Gastrocnemius medialis (tissue), 4 donors: ENCODE results near the gene TGFA. TPM values are rescaled to one million over a fixed set of nuclear protein-coding genes. Genes with fewer than 3 reads are reported as not detected.

Experiments used
- ATAC-seq, 2 donors: fragments of 150-250 bp; one replicate each; pipeline ENCODE4 v1.9.1; 2016
- DNase-seq, 2 donors: peaks; one replicate each; pipeline ENCODE4 v3.0.0-alpha.2; 2019
- H3K27ac ChIP-seq, 4 donors: fragments of 200-600 bp; sonication (generic); 1 replicate in 1 of 4; 2 replicates in 3 of 4; pipeline ENCODE4 v1.5.1; 2016 to 2018; ENCODE audit warnings: mild to moderate bottlenecking in 2 of 4, moderate library complexity in 1 of 4
- H3K27me3 ChIP-seq, 3 donors: fragments of 200-600 bp; sonication (generic) in 2 of 3; 1 replicate in 1 of 3; 2 replicates in 2 of 3; pipeline versions ENCODE4 v1.5.1 to v1.6.0; 2016 to 2019; ENCODE audit warnings: mild to moderate bottlenecking in 1 of 3, moderate library complexity in 1 of 3
- H3K36me3 ChIP-seq, 2 donors: fragments of 200-600 bp; sonication (generic) in 1 of 2; one replicate each; pipeline ENCODE4 v1.5.1; 2017 to 2018
- H3K4me1 ChIP-seq, 2 donors: fragments of 200-600 bp; sonication (generic) in 1 of 2; one replicate each; pipeline ENCODE4 v1.5.1; 2016 to 2017; ENCODE audit warnings: mild to moderate bottlenecking in 2 of 2
- H3K4me3 ChIP-seq, 4 donors: fragments of 200-600 bp; sonication (generic) in 3 of 4; 1 replicate in 1 of 4; 2 replicates in 3 of 4; pipeline ENCODE4 v1.5.1; 2016 to 2019; ENCODE audit warnings: mild to moderate bottlenecking in 2 of 4
- H3K9me3 ChIP-seq, 3 donors: fragments of 200-600 bp; sonication (generic) in 2 of 3; 1 replicate in 1 of 3; 2 replicates in 2 of 3; pipeline ENCODE4 v1.5.1; 2016 to 2019
- CTCF ChIP-seq, 5 experiments: fragments of 450-650 bp in 3 of 5; fragments of 200-600 bp in 2 of 5; sonication (generic) in 2 of 5; IDR thresholded peaks in 4 of 5; conservative IDR thresholded peaks in 1 of 5; 1 replicate in 4 of 5; 2 replicates in 1 of 5; pipeline ENCODE4 v1.5.1; 2016 to 2019; ENCODE audit warnings: antibody characterized with exemption in 5 of 5, mild to moderate bottlenecking in 3 of 5, moderate library complexity in 3 of 5
- POLR2A ChIP-seq, 2 donors: fragments of 450-650 bp; IDR thresholded peaks; one replicate each; pipeline ENCODE4 v1.6.1; 2017; ENCODE audit warnings: antibody characterized with exemption in 2 of 2, mild to moderate bottlenecking in 2 of 2, moderate library complexity in 2 of 2
- in situ Hi-C, 4 donors: fragments of 200-750 bp; cut with MboI; loops; one replicate each; pipeline versions ENCODE4 v1.15.0 to v1.8.0; 2017; ENCODE audit warnings: low sequenced_read_pairs in 4 of 4
- intact Hi-C: fragments of 100-400 bp; cut with DNase I; formaldehyde crosslinking; loops from one replicate; pipeline ENCODE4 v1.15.1; 2023; ENCODE audit warnings: low total_unique reads
- total RNA-seq, 4 donors: library from RNA; depleted of rRNA; stranded (reverse); fragments of >200 nt; gene quantifications; one replicate each; pipeline versions ENCODE4 v1.1.0 to v1.2.3, GENCODE V29; 2016

TGFA gene
- total RNA-seq, 4 donors from 2014 or later = 0.05 to 0.26 (median 0.18) TPM; not detected in 1

DNA sequence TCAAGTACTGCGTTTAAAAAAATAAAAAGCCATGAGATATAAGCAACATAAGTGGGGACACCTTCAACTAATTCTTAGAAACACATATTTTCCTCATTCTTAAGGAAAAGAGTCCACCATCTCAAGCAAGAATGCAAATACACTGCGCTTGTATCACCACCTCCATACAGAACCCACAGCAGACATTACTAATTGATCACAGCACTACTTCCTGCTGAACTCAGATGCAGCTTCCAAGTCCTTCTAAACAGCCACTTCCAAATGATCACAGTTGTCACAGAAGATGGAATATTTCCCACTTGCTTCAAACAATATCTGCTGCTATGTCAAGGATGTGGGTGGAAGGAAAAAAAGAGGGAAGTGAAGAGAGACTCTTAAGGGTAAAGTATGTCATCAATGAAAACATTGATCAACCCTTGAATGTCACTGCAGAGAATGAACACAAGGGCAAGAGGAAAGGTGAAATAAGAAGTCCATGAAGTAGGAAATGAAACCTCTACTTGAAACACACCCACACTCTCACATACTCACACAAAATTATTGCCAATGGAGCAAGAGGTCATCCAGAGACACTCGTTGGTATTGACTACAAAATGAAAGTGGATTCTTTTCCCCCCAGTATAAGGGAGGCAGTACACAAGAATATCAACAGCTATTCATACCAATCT is 22.1 kb downstream of the TGFA start:
- DNase-seq = no peak
- Histone ChIP-seq H3K9me3 (no peaks in the 10 kb centered on the region), H3K4me3 (no peak overlapping the region), H3K4me1 (no peaks in the 10 kb centered on the region), H3K27me3 (peaks cover 0 to 3% (median 0%) of the 10 kb centered on the region in 3 donors), H3K36me3 (no peaks in the 10 kb centered on the region), H3K27ac (no peak overlapping the region)
- in situ Hi-C loops = no loop called here
- no peak for ATAC-seq
- intact Hi-C loops = no loop called here
- TF ChIP-seq CTCF (IDR thresholded peaks at IDR 0.05 in 4 of 5, conservative IDR thresholded peaks at IDR 0.05 in 1 of 5) = no peak
- no peak for TF ChIP-seq POLR2A (IDR thresholded peaks at IDR 0.05)

- no peak overlapping the region for H3K4me3 ChIP-seq
- no peaks in the 10 kb centered on the region for H3K4me1 ChIP-seq
- DNase-seq = no peak
- TF ChIP-seq POLR2A (IDR thresholded peaks at IDR 0.05) (no peak), CTCF (IDR thresholded peaks at IDR 0.05 in 4 of 5, conservative IDR thresholded peaks at IDR 0.05 in 1 of 5) (no peak)
- H3K27ac ChIP-seq = no peak overlapping the region
- no peaks in the 10 kb centered on the region for H3K9me3 ChIP-seq
- no peak for ATAC-seq
- in situ Hi-C loops (no loop called here), intact Hi-C loops (no loop called here)
- H3K27me3 ChIP-seq = peaks cover 0 to 1% (median 0%) of the 10 kb centered on the region in 3 donors
- H3K36me3 ChIP-seq = no peaks in the 10 kb centered on the region
These were observed 24.0 kb downstream of the TGFA start for GRCh38 chr2:70529610-70530009.

GRCh38 chr2:70528929-70529328 is 24.7 kb downstream of the TGFA start:
- intact Hi-C loops = no loop called here
- Histone ChIP-seq H3K4me1 (no peaks in the 10 kb centered on the region), H3K27me3 (no peaks in the 10 kb centered on the region), H3K4me3 (no peak overlapping the region), H3K9me3 (no peaks in the 10 kb centered on the region), H3K27ac (no peak overlapping the region), H3K36me3 (no peaks in the 10 kb centered on the region)
- DNase-seq = no peak
- in situ Hi-C loops = no loop called here
- TF ChIP-seq POLR2A (IDR thresholded peaks at IDR 0.05) (no peak), CTCF (IDR thresholded peaks at IDR 0.05 in 4 of 5, conservative IDR thresholded peaks at IDR 0.05 in 1 of 5) (no peak)
- no peak for ATAC-seq

- no peak overlapping the region for H3K27ac ChIP-seq
- no peak for TF ChIP-seq POLR2A (IDR thresholded peaks at IDR 0.05)
- no peak for TF ChIP-seq CTCF (IDR thresholded peaks at IDR 0.05 in 4 of 5, conservative IDR thresholded peaks at IDR 0.05 in 1 of 5)
- ATAC-seq (no peak), DNase-seq (no peak)
- H3K36me3 ChIP-seq = no peaks in the 10 kb centered on the region
- H3K4me3 ChIP-seq = no peak overlapping the region
- H3K27me3 ChIP-seq = no peaks in the 10 kb centered on the region
- no peaks in the 10 kb centered on the region for H3K4me1 ChIP-seq
- in situ Hi-C loops (no loop called here), intact Hi-C loops (no loop called here)
- H3K9me3 ChIP-seq = no peaks in the 10 kb centered on the region
These were observed 25.4 kb downstream of the TGFA start for GRCh38 chr2:70528276-70528675.
